Hematopoietic multipotent progenitor cell treated with erythropoietin and hydrocortisone succinate and interleukin-3 and kit ligand, for 4 days (in vitro differentiated cells): Measurements from ENCODE around the gene KRTAP10-6.
A peak's percentile ranks its signal among the peaks of the same experiment; 100 is the strongest.
"Not testable (repeated sequence)": the region's sequence is repeated elsewhere in the genome, so short reads cannot be mapped to it uniquely, and the experiment has no call there.

Experiments
- DNase-seq: peaks from one replicate; pipeline ENCODE4 v3.0.0-alpha.2; 2015

KRTAP10-6 gene

DNA sequence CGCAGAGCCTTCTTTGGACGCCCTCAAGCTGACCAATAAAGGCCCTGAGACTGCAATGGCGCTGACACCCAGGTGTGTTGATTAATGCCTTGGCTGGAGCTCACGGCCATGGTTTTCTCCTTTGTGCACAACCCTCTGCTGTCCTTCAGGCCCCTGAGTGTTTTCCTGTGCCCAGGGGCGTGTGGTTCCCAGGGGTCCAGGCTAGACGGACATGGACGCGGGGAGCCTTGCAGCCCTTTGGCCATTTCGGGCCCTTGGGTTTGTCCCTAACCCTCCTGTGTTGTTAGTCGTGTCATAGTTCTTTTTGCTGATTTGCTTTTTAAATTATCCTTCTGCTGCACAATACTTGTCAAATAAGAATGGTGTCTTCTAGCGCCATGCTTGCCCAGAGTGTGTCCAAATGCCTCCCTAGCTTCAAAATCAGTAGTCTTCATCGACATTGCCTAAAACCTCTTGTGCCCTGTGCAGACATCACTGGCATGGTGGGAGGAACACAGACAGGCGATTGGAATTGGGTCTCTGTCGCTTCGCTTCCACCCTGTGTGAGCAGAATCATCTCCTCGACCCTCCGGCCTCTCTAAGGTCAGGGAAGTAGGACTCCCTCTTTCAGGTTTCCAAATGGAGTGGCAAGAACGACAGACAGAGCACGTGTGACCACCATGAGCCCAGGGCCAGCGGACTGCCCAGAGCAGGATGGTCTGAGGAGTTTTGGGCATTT, 16.8 kb downstream of the KRTAP10-6 start:
- DNase-seq: no peak

DNA sequence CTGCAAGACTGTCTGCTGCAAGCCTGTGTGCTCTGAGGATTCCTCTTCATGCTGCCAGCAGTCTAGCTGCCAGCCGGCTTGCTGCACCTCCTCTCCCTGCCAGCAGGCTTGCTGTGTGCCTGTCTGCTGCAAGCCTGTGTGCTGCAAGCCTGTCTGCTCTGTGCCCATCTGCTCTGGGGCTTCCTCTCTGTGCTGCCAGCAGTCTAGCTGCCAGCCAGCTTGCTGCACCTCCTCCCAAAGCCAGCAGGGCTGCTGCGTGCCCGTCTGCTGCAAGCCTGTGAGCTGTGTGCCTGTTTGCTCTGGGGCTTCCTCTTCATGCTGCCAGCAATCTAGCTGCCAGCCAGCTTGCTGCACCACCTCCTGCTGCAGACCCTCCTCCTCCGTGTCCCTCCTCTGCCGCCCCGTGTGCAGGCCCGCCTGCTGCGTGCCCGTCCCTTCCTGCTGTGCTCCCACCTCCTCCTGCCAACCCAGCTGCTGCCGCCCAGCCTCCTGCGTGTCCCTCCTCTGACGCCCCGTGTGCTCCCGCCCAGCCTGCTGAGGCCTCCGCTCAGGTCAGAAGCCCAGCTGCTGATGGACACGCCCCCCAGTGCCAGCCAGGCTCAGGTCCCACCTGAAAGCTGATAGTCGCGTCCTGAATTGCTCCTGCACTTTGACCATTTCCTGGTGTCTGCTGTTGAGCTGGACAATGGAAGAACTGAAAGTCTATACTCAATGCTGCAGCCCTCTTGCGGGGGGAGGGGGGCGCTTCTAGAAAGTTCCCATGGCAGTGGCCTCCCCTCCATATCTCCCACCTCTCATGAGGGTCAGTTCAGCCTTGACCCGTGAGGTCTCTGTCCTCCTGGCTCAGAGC, 17.6 kb downstream of the KRTAP10-6 start:
- no peak for DNase-seq

DNA sequence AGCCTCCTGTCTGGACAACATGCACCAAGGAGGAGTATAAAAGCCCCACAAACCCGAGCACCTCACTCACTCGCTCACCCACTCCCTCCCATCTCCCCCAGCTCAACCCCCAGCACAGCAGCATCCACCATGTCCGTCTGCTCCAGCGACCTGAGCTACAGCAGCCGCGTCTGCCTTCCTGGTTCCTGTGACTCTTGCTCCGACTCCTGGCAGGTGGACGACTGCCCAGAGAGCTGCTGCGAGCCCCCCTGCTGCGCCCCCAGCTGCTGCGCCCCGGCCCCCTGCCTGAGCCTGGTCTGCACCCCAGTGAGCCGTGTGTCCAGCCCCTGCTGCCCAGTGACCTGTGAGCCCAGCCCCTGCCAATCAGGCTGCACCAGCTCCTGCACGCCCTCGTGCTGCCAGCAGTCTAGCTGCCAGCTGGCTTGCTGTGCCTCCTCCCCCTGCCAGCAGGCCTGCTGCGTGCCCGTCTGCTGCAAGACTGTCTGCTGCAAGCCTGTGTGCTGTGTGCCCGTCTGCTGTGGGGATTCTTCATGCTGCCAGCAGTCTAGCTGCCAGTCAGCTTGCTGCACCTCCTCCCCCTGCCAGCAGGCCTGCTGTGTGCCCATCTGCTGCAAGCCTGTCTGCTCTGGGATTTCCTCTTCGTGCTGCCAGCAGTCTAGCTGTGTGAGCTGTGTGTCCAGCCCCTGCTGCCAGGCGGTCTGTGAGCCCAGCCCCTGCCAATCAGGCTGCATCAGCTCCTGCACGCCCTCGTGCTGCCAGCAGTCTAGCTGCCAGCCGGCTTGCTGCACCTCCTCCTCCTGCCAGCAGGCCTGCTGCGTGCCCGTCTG, 18.5 kb downstream of the KRTAP10-6 start, which contains the start of gene KRTAP10-4:
Gene KRTAP10-4, plus strand, starts transcription at position 100 of the 827 bp plus-strand sequence. Its CDS starts 30 bp downstream, at position 130.
- DNase-seq: not testable (repeated sequence)

DNA sequence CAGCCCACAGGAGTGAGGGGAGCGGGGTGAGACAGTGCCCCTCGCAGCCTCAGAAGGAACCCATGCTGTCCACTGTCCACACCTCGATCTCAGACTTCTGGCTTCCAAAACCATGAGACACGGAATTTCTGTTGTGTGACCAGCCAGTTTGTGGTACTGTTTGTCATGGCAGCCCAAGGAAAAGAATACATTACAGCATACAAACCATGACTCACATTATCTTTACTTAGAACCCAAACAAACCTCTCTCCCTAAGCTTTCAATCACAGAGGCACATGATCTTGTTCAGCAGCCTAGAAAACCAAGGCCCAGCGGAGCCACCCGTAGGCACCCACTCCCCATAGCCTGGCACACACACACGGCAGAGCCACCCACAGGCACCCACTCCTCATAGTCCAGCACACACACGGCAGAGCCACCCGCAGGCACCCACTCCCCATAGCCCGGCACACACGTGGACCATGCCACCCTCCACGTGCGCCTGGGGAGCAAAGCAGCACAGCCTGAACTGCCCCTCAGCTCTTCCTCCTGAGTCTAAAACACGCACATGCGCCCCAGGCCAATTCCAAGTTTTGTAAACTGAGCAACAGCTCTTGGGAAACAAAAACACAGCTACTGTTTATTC, 19.2 kb downstream of the KRTAP10-6 start:
- no peak for DNase-seq

DNA sequence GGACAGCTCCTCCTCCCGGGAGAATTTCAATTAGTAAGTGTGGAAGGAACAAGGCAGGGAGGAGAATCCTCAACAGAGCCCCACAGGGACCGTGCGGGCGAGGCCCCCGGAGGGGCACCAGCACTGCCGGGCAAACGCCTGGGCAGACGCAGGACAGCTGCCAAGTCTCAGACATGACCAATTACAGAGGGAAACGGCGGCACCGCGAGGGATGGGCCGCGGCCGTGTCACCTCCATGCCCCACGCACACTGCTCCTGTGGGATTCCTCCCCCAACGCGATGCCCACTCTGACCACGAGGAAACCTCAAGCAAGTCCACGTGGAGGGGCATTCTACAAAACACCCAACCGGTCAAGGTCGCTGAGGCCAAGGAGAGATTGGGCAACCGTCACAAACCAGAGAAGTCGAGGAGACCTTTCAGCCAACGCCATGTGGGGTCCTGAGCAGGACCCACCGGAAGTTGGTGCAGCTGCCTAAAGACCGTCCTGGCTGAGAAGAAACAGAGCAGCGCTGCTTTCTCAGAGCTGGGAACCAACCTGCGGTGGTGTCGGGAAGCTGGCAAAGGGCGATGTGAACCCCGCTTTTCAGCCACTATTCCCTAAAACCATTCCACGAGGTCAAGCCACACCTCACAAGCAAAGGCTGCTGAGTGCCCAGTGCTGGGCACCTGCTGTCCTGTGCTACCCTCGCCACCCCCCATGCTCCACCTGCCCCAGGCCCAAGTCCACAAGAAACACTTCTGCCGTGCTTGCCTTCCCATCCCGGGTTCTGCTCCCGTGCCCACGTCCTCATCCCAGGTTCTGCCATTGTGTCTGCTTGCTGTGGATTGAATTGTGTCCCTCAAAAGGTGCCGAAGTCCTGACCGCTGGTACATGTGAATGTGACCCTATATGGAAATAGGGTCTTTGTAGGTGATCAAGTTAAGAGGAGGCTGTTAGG, 20.2 kb downstream of the KRTAP10-6 start:
- no peak for DNase-seq

DNA sequence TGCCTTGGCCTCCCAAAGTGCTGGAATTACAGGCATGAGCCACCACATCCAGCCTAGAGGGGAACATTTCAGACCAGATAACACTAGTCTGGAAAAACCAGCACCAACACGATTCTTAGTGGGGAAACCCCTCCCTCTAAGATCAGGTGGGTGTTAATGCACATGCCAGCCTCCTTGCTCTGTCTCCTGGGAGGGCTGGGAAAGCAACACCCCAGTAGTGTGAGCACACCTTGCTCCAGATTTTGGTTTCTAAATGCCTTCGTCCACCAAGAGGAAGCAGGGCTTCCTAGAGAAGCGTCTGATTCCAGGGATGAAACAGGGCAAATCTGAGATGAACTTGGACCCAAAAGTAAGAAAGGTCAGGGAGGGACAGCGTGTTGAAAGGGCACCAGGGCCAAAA, 21.0 kb downstream of the KRTAP10-6 start:
- DNase-seq: no peak

DNA sequence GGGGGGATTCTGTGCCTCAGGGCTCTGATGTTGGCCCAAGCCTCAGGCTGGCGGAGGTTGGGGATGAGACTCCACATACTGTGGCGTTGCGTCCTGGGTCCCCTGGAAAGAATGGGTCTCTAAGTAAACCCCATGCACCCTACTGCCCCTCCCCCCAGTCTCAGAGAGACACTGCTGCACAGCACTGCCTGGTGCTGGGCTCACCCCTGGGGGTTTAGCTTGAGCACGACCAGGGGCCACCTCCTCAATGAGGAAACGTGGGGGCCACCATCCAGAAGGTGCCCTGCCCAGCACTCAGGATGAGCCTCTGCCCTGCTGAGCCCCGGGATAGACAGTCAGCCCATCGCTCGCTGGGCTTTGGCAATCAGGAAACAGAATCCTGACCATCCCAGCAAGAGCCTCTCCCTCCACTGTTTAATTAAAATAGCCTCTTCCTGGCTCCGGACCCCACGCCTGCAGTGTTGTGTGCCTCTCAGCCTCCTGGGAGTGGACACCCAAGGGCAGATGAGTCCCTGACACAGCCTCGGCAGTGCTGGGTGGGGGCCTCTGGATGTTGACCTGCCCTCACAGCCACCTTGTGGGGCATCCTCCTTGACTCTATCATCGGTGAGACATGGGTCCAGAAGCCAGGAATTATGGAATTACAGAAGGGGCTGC, 22.3 kb downstream of the KRTAP10-6 start:
- no peak for DNase-seq

DNA sequence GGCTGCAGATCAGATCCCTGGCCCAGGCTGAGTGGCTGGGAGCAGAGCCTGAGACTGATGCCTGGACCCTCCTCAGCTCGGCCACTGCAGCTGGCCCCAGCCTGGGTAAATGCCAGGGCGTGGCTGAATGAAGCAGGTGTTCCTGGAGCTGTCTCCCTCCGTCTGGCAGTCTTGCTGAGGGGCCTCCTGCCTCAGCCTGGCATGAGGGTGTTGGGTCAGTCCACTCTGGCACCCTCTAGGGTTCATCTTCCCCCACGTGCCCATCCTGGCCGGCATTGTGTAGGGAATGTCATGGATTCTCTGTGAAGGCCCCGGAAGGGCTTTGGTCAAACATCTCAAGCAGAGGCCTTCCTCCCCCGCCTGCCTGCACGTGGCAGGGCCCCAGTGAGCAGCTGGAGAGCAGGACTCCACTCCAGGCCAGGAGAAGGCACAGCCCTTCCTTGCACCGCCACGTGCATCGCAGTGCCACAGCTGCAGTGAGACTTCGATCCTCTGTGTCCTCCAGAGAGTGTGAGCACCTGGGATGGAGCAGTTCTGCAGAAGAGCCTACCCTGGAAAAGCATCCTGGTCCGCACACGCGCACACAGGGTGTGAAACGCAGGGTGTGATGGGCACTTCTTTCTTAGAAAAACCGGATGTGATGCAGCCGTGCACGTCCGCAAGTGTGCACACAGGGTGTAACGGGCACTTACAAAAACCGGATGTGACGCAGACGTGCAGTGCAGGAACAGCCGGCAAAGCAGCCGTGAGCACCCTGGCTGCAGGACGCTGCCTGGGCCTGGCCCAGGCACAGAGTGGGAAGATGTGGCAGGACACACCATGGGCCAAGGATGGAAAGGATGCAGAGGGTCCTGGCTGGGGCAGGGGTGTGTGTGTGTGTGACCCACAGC, 23.4 kb downstream of the KRTAP10-6 start:
- DNase-seq: no peak

DNA sequence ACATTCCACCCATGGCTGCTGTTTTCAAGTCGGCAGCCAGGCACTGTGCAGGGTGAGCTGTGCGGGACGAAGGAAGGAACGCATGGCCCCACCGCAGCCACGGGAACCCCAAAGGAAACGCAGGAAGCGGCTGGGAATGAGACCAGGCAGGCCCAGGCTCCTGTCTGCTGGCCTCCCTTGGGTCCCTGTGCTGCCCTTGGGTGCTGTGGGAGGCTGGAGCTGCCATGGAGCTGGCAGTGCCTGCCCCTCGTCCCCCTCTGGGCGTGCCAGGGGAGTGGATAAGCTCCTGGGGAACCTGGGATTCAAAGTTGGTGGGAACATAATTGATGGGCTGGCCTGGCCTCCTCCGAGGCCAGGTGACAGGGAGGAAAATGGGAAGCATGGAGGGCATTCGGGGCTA, 24.0 kb downstream of the KRTAP10-6 start:
- DNase-seq: no peak

DNA sequence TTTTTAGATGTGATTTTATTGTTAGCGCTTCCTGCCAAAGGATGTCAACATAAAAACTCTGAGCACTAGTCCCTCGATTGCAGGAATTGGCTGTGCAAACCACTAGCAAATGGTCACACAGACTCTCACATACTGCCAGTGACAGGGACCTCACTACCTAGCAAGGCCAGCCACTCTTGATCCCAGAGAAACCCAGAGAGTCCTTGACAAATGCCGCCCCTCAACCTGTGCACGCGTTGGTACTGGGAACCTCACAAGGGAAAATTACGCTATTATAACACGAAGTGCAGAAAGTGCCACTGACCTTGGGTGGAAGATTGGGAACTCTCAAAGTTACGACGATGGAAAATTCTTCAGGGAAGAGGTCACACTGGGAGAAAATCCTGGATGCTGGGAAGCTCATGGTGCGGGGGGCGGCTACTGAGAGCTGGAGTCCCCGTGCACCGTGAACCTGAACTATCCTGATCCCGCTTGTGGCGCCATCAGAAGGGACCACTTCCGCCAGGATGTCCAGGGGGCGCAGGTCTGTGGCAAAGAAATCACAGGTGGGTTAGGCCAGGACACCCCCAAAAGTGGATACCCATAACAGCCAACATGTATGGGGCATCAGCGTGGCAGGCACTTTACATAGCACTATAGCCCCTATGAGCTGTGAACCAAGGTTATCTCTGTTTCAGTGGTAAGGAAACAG, 24.7 kb downstream of the KRTAP10-6 start:
- no peak for DNase-seq

DNA sequence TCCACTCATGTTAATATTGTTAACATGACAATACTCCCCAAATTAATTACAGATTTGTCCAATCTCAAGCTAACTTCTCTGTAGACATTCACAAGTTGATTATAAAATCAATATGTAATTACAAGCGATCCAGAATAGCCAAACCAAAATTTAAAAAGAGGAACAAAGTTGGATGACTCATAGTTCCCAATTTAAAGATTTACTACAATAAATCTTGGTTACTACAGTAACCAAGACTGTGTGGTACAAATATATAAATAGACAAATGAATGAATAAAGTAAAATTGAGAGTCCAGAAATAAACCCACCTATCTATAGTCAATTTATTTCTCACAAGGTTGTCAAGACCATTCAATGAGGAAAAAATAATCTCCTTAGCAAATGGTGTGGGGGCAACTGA, 25.9 kb downstream of the KRTAP10-6 start:
- DNase-seq: peak; percentile 48

DNA sequence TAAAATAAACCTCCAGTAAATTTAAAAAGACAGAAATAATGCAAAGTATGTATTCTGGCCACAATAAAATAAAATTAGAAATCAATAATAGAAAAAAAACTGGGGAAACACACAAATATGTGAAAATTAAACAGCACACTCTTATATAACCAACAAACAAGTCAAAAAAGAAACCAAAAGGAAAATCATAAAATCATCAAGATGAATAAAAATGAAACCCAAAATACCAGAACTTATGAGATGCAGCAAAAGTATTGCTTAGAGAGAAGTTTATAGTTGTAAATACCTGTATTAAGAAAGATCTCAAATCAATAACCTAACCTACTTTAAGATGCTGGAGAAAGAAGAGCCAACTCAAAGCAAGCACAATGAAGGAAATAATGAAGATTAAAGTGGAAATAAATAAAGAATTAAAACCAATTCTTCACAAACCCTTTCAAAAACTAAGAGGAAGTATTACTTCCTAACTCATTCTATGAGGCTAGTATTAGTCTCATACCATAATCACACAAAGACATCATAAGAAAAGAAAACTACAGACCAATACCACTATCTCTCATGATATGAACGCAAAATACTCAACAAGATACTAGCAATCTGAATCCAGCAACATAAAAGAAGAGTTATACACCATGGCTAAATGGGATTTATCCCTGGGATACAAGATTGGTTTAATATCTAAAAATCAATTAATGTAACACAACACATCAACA, 27.3 kb downstream of the KRTAP10-6 start:
- DNase-seq: no peak

DNA sequence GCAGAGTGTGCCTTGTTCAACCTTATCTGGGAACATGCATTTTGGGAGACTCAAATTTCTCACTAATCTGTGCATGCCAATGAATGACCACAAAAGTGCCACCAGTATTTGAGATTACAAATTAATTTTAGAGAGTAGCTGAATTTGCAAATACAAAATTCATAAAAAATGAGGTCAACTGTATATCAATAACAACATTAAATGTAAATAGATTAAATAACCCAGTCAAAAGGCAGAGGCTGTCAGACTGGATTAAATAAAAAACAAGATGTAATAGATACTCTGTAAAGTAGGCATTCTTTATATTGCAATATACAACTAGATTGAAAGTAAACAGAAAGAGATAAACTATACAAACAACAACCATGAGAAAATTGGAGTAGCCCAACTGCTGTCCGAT, 28.2 kb downstream of the KRTAP10-6 start:
- no peak for DNase-seq

DNA sequence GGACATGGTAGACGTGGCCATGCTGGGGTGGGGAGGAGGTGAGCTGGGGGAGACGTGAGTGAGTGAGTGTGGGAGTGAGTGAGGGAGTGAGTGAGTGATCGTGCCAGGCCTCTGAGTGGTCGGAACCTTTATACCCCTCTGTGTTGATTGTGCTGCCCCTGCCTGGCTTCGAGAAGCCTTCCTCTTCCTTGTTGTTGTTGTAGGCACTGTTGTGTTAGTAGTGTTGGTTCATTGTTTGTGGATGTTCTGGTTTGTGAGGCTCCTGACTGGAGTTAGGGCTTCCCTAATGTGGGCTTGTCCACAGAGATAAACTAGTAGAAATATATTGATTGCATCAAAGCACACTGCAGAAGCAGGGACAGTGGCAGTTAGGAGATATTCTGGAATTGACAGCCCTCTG, 33.6 kb downstream of the KRTAP10-6 start, which contains the start of gene KRTAP10-3:
Gene KRTAP10-3, minus strand, starts transcription at position 101 of the 400 bp plus-strand sequence. Its CDS starts 80 bp downstream, at position 21.
- DNase-seq: no peak

DNA sequence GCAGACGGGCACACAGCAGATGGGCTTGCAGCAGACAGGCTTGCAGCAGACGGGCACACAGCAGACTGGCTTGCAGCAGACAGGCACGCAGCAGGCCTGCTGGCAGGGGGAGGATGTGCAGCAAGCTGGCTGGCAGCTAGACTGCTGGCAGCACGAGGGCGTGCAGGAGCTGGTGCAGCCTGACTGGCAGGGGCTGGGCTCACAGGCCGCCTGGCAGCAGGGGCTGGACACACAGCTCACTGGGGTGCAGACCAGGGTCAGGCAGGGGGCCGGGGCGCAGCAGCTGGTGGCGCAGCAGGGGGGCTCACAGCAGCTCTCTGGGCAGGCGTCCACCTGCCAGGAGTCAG, 34.0 kb downstream of the KRTAP10-6 start:
- DNase-seq: not testable (repeated sequence)

DNA sequence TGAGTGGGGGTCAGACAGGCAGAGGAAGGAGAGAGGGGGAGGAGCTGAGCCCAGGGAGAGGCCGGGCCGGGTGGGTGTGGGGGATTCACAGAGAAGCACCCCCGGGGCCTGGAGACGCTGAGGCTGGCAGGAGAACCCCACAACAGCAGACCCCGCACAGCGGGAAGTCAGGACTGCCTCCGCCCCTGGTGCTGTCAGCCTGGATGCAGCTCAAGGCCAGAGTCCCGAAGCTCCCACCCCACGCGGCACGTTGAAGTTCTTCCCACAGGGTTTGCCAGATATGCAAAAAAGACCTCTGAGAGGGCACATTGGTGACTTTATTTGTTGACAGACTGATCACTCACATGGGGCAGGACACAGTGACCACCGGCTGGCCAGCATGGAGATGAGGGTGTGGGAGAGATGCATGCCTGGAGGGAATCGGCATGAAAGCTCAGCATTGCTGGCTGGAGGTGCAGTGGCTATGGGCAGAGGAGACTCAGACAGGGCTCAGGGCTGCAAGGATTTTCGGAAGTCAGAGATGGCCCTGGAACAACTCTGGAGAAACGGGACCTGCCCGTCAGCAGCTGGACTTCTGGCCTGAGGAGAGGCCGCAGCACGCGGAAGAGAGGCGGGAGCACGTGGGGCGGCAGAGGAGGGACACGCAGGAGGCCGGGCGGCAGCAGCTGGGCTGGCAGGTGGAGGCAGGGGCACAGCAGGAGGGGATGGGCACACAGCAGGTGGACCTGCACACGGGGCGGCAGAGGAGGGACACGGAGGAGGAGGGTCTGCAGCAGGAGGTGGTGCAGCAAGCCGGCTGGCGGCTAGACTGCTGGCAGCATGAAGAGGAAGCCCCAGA, 34.6 kb downstream of the KRTAP10-6 start:
- DNase-seq: no peak

DNA sequence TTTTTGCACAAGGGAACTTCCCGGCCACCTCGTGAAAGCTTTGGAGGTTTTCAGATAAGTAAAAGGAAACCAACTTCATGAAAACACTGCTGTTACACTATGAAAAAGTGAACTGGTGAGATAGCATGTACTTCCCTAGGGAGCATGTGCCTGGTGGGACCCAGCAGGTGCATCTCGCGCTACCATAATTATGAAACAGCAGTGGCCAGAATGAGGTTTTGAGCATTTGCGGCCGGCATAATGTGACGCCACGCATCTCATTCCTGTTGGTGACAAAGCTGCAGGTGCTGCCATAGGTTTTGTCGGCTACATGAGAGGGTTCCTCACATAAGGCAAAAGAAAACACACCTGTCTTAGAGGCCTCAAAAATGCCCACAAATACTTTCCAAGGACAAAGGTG, 35.4 kb downstream of the KRTAP10-6 start:
- DNase-seq: no peak
